HCT116 (cell line): Measurements from ENCODE around the gene DYNLL2. TPM values are rescaled to one million over a fixed set of nuclear protein-coding genes. Genes with fewer than 3 reads are reported as not detected.

Experiments used
- ATAC-seq: fragments of 200-7000 bp; cut with Tn5 transposase; 2 replicates; pipeline ENCODE4 v1.9.1; 2020; ENCODE audit warnings: mild to moderate bottlenecking, moderate library complexity
- BruUV-seq: library from RNA; stranded (reverse); fragments of 400-500 nt; replicated peaks from 2 replicates; lab custom pipeline; 2021; lab: Mats Ljungman, UMichigan
- CTCF ChIA-PET: fragments of 300-600 bp; sonication (Branson Sonifier 250); formaldehyde crosslinking; loops from one replicate; lab custom pipeline; 2021; ENCODE audit warnings: antibody characterized with exemption; lab: Charles Lee
- POLR2A ChIA-PET: fragments of 300-600, 350-600 bp; sonication (Branson Sonifier 250); formaldehyde crosslinking; loops from one replicate; lab custom pipeline; 2021; ENCODE audit warnings: antibody characterized with exemption; lab: Charles Lee
- RAD21 ChIA-PET, 2 experiments: fragments of 300-600 bp; sonication (Branson Sonifier 250); formaldehyde crosslinking; loops; one replicate each; lab custom pipeline; 2023; ENCODE audit warnings: low total read pairs in 2 of 2; ENCODE audit not compliant: uncharacterized antibody in 2 of 2, unreplicated experiment in 2 of 2, low non-redundant PET in 1 of 2; lab: Charles Lee
- DNase-seq: peaks from one replicate; pipeline ENCODE4 v3.0.0-alpha.2; 2010; ENCODE audit warnings: low read depth, low spot score
- H2AFZ ChIP-seq: fragments of 200-600 bp; shearing (Covaris generic), sonication (generic); 2 replicates; pipeline ENCODE4 v1.6.1; 2017; ENCODE audit warnings: low read depth, mixed run types, mixed read lengths, antibody characterized with exemption, low read length; ENCODE audit not compliant: poor library complexity, severe bottlenecking
- H3K27ac ChIP-seq: 2 replicates; pipeline ENCODE4 v1.5.1; 2012; ENCODE audit warnings: low read depth, low read length
- H3K27me3 ChIP-seq: fragments of 200-600 bp; sonication (generic); 2 replicates; pipeline ENCODE4 v1.6.1; 2016; ENCODE audit warnings: mixed run types, low read length, mixed read lengths; ENCODE audit not compliant: insufficient read depth
- H3K36me3 ChIP-seq, 2 experiments: fragments of 200-500 bp in 1 of 2; fragments of 200-600 bp in 1 of 2; sonication (Bioruptor generic) in 1 of 2; sonication (generic) in 1 of 2; 2 replicates each; pipeline versions ENCODE4 v1.5.1 to v1.6.1; 2014 to 2016; ENCODE audit warnings: low read length in 2 of 2, inconsistent platforms in 1 of 2, mixed read lengths in 1 of 2, mixed run types in 1 of 2; ENCODE audit not compliant: insufficient read depth in 2 of 2, control insufficient read depth in 1 of 2
- H3K4me1 ChIP-seq, 2 experiments: fragments of 200-600 bp in 1 of 2; sonication (generic) in 1 of 2; 2 replicates each; pipeline versions ENCODE4 v1.5.1 to v1.6.1; 2012 to 2017; ENCODE audit warnings: low read length in 2 of 2, inconsistent platforms in 1 of 2, mild to moderate bottlenecking in 1 of 2, mixed read lengths in 1 of 2, mixed run types in 1 of 2, moderate library complexity in 1 of 2; ENCODE audit not compliant: insufficient read depth in 2 of 2, control insufficient read depth in 1 of 2
- H3K4me2 ChIP-seq: fragments of 200-600 bp; sonication (generic); 2 replicates; pipeline ENCODE4 v1.6.1; 2017; ENCODE audit warnings: mixed run types, low read length, mixed read lengths
- H3K4me3 ChIP-seq, 2 experiments: fragments of 200-600 bp in 1 of 2; sonication (generic) in 1 of 2; replicated peaks in 1 of 2; 2 replicates each; pipeline ENCODE4 v1.5.1; 2011 to 2016; ENCODE audit warnings: low read length in 2 of 2, control low read depth in 1 of 2, low read depth in 1 of 2, mild to moderate bottlenecking in 1 of 2, mixed read lengths in 1 of 2, mixed run types in 1 of 2
- H3K79me2 ChIP-seq: fragments of 200-600 bp; sonication (generic); 2 replicates; pipeline ENCODE4 v1.6.1; 2017; ENCODE audit warnings: mild to moderate bottlenecking, mixed run types, low read length, moderate library complexity, mixed read lengths; ENCODE audit not compliant: insufficient read depth
- H3K9ac ChIP-seq: fragments of 200-600 bp; sonication (generic); 2 replicates; pipeline ENCODE4 v1.6.1; 2016; ENCODE audit warnings: low read length, mixed read lengths
- H3K9me2 ChIP-seq: fragments of 200-600 bp; sonication (generic), shearing (Covaris generic); 2 replicates; pipeline ENCODE4 v1.6.1; 2017; ENCODE audit warnings: mixed run types, mild to moderate bottlenecking, moderate library complexity; ENCODE audit not compliant: insufficient read depth
- H3K9me3 ChIP-seq, 2 experiments: fragments of 200-500 bp in 1 of 2; fragments of 200-600 bp in 1 of 2; sonication (Bioruptor generic) in 1 of 2; sonication (generic) in 1 of 2; 2 replicates each; pipeline ENCODE4 v1.6.1; 2014 to 2017; ENCODE audit warnings: low read length in 2 of 2, mixed read lengths in 2 of 2, inconsistent platforms in 1 of 2, low read depth in 1 of 2, mild to moderate bottlenecking in 1 of 2, mixed run types in 1 of 2, moderate library complexity in 1 of 2; ENCODE audit not compliant: control insufficient read depth in 1 of 2, insufficient read depth in 1 of 2
- H4K20me1 ChIP-seq: fragments of 200-600 bp; sonication (generic), shearing (Covaris generic); 2 replicates; pipeline ENCODE4 v1.6.1; 2017; ENCODE audit warnings: mixed run types, mild to moderate bottlenecking, moderate library complexity; ENCODE audit not compliant: insufficient read depth
- ZBTB33 ChIP-seq: IDR thresholded peaks from 2 replicates; pipeline ENCODE4 v1.6.1; 2011; ENCODE audit warnings: mild to moderate bottlenecking, low read length, moderate library complexity; ENCODE audit not compliant: insufficient replicate concordance; ENCODE audit errors: extremely low read depth
- intact Hi-C: fragments of 100-400 bp; cut with micrococcal nuclease; formaldehyde crosslinking; loops from 2 replicates; pipeline ENCODE4 v1.10.0; 2022
- total RNA-seq: library from RNA; stranded (reverse); gene quantifications from one replicate; pipeline ENCODE4 v1.2.1, GENCODE V29; 2021; ENCODE audit not compliant: unreplicated experiment
- TF ChIP-seq, protein P1 (sequence below), 3 experiments: fragments of 200-600 bp in 1 of 3; sonication (generic) in 1 of 3; IDR thresholded peaks in 2 of 3; conservative IDR thresholded peaks in 1 of 3; 2 replicates each; pipeline ENCODE4 v1.5.1; 2012 to 2017; ENCODE audit warnings: low read depth in 2 of 3, low read length in 2 of 3, antibody characterized with exemption in 1 of 3, borderline replicate concordance in 1 of 3, control low read depth in 1 of 3, mild to moderate bottlenecking in 1 of 3, mixed read lengths in 1 of 3, mixed run types in 1 of 3, moderate library complexity in 1 of 3; ENCODE audit not compliant: insufficient read depth in 1 of 3

The DYNLL2 gene
- total RNA-seq, 1 experiment from 2014 or later = 54.9 TPM

GRCh38 chr17:58065238-58065637 lies 18.0 kb upstream of the DYNLL2 start:
- POLR2A ChIA-PET = no interaction called here

More at GRCh38 chr17:58065238-58065637, 18.0 kb upstream of the DYNLL2 start:
- no peaks in the 10 kb centered on the region for H3K9me3 ChIP-seq
- DNase-seq (no peak), ATAC-seq (no peak)
- no peaks in the 10 kb centered on the region for H3K9me2 ChIP-seq
- no peaks in the 10 kb centered on the region for H3K4me1 ChIP-seq
- H3K79me2 ChIP-seq = no peaks in the 10 kb centered on the region
- H3K27me3 ChIP-seq = no peaks in the 10 kb centered on the region
- H3K36me3 ChIP-seq = no peaks in the 10 kb centered on the region
- CTCF ChIA-PET = no interaction called here
- H2AFZ ChIP-seq = no peak overlapping the region
- H3K4me2 ChIP-seq = no peak overlapping the region
- intact Hi-C loops = no loop called here
- TF ChIP-seq ZBTB33 = no peak
- TF ChIP-seq, protein P1, sequence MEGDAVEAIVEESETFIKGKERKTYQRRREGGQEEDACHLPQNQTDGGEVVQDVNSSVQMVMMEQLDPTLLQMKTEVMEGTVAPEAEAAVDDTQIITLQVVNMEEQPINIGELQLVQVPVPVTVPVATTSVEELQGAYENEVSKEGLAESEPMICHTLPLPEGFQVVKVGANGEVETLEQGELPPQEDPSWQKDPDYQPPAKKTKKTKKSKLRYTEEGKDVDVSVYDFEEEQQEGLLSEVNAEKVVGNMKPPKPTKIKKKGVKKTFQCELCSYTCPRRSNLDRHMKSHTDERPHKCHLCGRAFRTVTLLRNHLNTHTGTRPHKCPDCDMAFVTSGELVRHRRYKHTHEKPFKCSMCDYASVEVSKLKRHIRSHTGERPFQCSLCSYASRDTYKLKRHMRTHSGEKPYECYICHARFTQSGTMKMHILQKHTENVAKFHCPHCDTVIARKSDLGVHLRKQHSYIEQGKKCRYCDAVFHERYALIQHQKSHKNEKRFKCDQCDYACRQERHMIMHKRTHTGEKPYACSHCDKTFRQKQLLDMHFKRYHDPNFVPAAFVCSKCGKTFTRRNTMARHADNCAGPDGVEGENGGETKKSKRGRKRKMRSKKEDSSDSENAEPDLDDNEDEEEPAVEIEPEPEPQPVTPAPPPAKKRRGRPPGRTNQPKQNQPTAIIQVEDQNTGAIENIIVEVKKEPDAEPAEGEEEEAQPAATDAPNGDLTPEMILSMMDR (IDR thresholded peaks at IDR 0.05 in 2 of 3, conservative IDR thresholded peaks at IDR 0.05 in 1 of 3; ENCODE audit: borderline replicate concordance in 1 of 3, insufficient read depth in 1 of 3, low read depth in 2 of 3, low read length in 2 of 3) = no peak
- RAD21 ChIA-PET = no interaction called here
- H3K4me3 ChIP-seq = no peak overlapping the region
- no TSS peak for BruUV-seq
- no peak overlapping the region for H3K9ac ChIP-seq
- no peaks in the 10 kb centered on the region for H4K20me1 ChIP-seq
- no peak overlapping the region for H3K27ac ChIP-seq
